ENCODE measurements around the gene AKAP14.
"Not testable (repeated sequence)": the region's sequence is repeated elsewhere in the genome, so short reads cannot be mapped to it uniquely, and the experiment has no call there.

AKAP14 gene

GRCh38 chrX:119895843-119896326 lies at the start of gene AKAP14:
TSS of gene AKAP14 (plus strand) at chrX:119895893. CDS start at chrX:119903224, 7,331 bp downstream.
- peak in 10 of 56 donors; percentile 0 to 43 (median 2) for DNase-seq

- peak; percentile 2 to 96 (median 87) for DNase-seq
Observed at GRCh38 chrX:119852382-119853353, 43.0 kb upstream of the AKAP14 start, which contains the start of gene UPF3B. TSS of gene UPF3B (minus strand) at chrX:119852963. CDS start at chrX:119852928, 35 bp downstream.

DNA sequence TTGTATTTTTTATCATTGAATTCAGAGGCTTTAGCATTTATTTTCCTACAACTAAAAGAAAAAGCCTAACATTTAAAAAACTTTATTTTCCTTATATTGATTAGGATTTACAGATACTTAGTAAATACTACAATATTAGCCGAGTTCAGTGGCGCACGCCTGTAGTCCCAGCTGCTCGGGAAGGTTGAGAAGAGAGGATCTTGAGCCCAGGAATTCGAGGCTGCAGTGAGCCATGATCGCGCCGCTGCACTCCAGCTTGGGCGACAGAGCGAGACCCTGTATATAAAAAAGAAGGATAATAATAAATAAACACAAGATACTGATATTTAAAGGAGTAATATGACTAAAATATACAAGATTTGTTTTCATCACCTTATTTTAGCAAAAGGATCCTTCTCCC lies 42.2 kb upstream of the AKAP14 start:
- peak in 5 of 56 donors; percentile 0 to 8 (median 1) for DNase-seq

DNA sequence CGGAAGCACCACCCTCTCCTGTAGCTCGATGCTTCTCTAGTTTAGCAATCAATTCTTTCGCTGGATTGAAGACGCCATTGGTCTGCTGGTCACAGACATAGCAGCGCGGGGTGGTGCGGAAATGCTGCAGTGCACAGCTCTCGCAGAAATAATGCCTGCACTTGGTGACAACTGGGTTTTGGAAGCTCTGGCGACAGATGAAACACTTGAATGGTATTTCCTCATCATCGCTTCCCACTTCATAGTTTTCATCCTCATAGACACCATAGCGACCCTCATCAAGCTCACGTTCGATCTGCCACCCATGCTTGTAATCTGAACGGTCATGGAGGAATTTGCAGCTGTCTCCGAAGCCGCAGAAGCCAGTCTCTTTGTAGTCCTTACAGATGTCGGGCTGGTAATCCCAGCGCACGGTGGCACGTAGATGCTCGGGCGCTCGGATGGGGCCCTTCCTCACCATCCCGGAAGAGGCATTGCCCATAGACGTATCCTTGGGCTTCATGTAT lies 25.0 kb upstream of the AKAP14 start:
- peak in 15 of 56 donors; percentile 0 to 27 (median 8) for DNase-seq

DNA sequence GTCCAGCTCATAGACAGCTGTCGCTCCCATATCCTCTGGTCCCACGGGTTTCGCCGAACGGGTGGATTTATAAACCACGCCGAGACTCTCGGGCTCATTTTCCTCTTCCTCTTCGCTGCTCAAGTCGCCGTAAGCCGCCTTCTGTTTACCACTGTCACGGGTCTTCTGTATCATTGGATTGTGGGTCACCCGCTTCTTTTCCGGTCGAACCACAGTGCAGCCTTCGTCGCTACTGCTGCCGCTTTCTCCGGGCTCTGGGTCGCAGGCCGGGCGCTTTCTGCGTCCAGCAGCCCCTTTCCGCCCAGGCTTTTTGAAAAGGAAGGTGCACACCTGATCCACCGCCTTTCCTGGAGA lies 24.5 kb upstream of the AKAP14 start:
- peak in 10 of 56 donors; percentile 13 to 61 (median 29) for DNase-seq

GRCh38 chrX:119871599-119872395 lies 23.9 kb upstream of the AKAP14 start, which contains the start of the genes NDUFA1 and RNF113A:
TSS of gene NDUFA1 (plus strand) at chrX:119871832. CDS start at chrX:119871912, 80 bp downstream.
TSS of gene RNF113A (minus strand) at chrX:119871733. CDS start at chrX:119871613, 120 bp downstream.
- DNase-seq: peak; percentile 2 to 87 (median 66)

GRCh38 chrX:119878740-119879139 lies 17.0 kb upstream of the AKAP14 start:
- no peak for DNase-seq

DNA sequence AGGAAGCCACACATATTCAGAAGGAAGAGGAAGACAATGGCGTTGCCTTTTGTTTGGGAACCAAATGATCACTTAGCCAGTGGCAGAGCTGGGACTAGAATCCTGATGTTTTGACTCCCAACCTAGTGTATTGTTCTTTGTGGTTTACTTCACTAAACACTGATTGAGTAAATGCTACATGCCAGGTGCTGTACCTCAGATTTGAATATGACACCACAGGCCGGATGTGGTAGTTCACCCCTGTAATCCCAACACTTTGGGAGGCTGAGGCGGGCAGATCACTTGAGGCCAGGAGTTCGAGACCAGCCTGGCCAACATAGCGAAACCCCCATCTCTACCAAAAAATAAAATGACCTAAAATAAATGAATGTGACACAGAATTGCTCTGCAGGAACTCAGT lies 15.6 kb upstream of the AKAP14 start:
- DNase-seq: no peak

- DNase-seq: peak in 8 of 56 donors; percentile 0 to 21 (median 1)
Observed at GRCh38 chrX:119880552-119881437, 14.9 kb upstream of the AKAP14 start.

DNA sequence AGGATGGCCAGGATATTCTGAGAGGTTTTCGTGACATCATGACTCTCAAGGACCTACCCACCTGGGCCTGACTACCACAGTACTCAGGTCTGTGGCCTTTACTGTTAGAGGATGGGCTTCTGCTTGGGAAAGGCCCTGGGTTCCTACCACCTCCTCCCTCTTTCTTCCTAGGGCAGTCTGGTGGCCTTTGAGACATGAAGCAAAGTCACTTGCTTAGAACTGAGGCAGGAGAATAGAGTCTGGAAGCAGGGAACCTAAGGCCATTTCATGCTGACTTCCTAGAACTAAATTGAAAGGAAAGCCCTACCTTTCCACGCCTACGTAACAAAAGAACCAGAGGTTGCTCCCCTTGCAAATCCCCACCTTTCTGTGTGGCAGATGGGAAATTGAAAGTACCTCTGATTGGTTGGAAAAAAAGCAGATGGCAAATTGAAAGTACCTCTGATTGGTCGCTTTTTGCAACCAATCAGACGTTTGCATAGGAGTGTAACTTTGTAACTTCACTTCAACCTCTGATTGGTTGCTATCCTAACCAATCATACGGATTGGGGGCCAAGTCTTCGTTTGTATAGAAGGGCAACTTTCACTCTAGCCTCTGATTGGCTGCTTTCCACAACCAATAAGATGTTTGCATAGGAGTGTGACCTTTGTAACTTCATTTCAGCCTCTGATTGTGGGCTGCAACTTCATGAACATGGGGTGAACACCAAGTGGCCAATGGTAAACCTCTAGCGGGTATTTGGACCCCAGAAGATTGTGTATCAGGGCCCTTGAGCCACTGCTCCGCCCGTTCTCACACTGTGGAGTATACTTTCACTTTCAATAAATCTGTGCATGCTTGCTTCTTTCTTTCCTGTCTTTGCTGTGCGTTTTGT lies 9.9 kb upstream of the AKAP14 start:
- DNase-seq: peak in 1 of 56 donors; percentile 1

DNA sequence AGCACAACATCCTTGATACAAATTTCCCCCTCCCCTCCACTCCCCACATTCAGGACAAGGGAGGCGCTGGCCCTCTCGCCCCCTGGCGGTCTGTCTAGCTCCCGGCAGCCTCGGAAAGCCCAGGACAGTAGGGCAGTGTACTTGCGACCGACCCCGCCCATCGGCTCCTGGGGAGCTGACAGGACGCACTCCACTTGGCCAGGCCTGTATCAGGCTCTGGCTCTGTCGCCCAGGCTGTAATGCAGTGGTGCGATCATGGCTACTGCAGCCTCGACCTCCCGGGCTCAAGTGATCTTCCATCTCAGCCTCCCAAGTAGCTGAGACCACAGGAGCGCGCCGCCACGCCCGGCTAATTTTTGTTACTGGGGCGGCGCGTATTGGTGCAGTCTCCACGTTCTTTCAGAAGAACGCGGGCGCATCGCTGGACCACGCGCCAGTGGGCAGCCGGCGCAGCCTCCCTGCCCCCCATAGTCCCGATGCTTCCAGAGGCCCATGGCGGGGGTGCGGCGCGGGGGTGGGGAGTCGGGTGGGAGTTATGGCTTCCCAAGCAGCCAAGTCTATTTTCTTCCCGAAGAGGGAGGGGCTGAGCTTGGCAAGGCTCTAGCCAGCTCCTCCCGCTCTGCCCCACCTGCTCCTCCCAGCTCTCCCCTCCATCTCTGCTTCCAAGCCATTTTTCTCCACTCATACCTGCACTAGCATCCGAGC lies 7.8 kb upstream of the AKAP14 start:
- DNase-seq: peak in 22 of 56 donors; percentile 0 to 38 (median 1)

- DNase-seq: not testable (repeated sequence)
Observed at GRCh38 chrX:119890626-119891025, 5.1 kb upstream of the AKAP14 start.

DNA sequence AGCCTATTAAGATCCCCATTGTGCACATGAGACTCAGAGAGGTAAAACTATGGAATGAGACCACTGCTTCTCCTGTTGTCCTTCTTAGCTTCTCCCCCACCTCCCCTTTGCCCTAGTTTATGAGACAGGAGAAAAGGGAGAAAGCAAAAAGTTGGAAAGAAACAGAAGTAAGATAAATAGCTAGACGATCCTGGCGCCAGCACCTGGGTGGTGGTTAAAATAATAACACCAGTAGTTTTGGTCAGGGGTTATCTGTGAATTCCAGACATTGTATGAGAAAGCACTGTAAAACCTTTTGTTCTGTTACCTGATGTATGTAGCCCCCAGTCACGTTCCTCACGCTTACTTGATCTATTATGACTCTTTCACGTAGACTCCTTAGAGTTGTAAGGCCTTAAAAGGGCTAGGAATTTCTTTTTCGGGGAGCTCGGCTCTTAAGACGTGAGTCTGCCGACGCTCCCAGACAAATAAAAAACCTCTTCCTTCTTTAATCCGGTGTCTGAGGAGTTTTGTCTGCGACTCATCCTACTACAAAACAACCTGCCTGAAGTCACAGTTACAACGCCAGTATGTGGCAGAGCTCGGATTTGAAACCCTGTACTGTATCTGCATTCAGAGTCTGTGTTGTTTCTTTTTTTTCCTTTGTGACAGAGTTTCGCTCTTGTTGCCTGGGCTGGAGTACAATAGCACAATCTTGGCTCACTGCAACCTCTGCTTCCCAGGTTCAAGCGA lies 3.6 kb upstream of the AKAP14 start:
- not testable (repeated sequence) for DNase-seq

DNA sequence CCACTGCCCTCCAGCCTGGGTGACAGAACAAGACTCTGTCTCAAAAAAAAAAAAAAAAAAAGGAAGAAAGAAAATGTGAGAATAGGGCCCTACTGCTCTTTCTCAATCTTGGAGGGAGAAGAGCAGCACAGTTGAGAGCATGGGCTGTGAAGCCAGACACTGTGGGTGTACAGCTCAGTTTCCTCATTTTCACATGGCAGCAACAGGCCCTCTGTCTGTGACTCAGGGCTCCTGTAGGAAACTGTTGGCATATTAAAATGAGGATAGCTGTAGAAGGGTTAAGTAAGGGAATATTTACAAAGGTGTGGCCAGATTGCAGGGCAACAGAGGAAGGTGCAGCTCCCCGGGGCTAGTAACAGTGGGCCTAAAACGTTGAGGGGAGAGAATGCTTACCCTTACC lies 3.4 kb downstream of the AKAP14 start:
- DNase-seq: peak in 6 of 56 donors; percentile 0 to 2 (median 2)

DNA sequence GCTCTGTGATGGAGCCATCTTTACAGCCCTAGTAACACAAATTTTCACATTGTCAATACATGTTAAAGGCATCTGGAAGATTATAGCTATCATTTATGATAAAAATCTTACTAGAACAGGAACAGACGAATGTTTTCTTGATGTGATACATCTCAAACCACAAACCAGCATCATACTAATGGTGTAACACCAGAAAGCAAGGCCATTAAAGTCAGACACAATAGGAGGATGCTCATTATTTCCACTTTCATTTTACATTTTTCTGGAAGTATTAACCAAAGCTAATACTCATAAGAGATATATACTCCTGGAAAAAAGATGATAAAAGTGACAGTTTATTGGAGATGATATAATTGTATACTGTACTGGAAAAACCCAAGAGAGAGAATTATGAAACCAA lies 5.3 kb downstream of the AKAP14 start:
- no peak for DNase-seq

GRCh38 chrX:119916310-119916709 lies 20.6 kb downstream of the AKAP14 start:
- DNase-seq: no peak

DNA sequence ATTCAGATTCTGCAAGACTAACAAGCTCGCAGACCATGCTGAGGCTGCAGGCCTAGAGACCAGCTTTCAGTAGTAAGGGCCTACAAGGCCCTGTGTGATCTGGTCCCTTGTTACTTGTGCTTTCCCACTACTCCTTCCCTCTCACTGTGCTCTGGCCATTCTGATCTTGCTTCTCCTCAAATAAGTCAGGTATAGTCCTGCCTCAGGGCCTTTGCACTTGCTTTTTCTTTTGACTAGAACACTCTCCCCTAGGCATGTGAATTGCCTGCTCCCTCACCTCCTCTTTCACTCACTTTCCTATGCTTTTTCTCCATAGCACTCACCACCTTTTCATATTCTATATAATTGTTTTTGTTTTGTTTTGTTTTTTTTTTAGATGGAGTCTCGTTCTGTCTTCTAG lies 22.2 kb downstream of the AKAP14 start:
- DNase-seq: no peak

Measured in amygdala (tissue), 56 donors.